Ovary (tissue), 9 donors: Measurements from ENCODE around the gene PRR35. TPM values are rescaled to one million over a fixed set of nuclear protein-coding genes. Genes with fewer than 3 reads are reported as not detected.

ENCODE experiments used
- DNase-seq, 5 donors: peaks; one replicate each; pipeline ENCODE4 v3.0.0-alpha.2; 2019 to 2020
- H3K27ac ChIP-seq, 2 donors: fragments of 200-600 bp; one replicate each; pipeline versions ENCODE4 v1.5.1 to v1.8.0; 2019 to 2022
- H3K27me3 ChIP-seq: fragments of 200-600 bp; one replicate; pipeline ENCODE4 v1.8.0; 2022
- H3K36me3 ChIP-seq: fragments of 200-600 bp; sonication (generic); one replicate; pipeline ENCODE4 v1.5.1; 2019
- H3K4me1 ChIP-seq: one replicate; pipeline ENCODE4 v1.8.1; 2013; ENCODE audit warnings: mild to moderate bottlenecking, moderate library complexity; ENCODE audit not compliant: insufficient read depth
- H3K4me3 ChIP-seq: fragments of 200-600 bp; sonication (generic); one replicate; pipeline ENCODE4 v1.5.1; 2017
- H3K9me3 ChIP-seq, 2 donors: fragments of 200-600 bp in 1 of 2; sonication (generic) in 1 of 2; one replicate each; pipeline versions ENCODE4 v1.5.1 to v1.8.1; 2013 to 2019; ENCODE audit warnings: mild to moderate bottlenecking in 1 of 2, moderate library complexity in 1 of 2
- EP300 ChIP-seq: sonication (generic); formaldehyde crosslinking; IDR thresholded peaks from one replicate; pipeline ENCODE4 v1.6.1; 2017; ENCODE audit warnings: antibody characterized with exemption
- POLR2A ChIP-seq: fragments of 450-650 bp; IDR thresholded peaks from one replicate; pipeline ENCODE4 v1.6.1; 2017; ENCODE audit warnings: antibody characterized with exemption, mild to moderate bottlenecking, moderate library complexity
- WGBS, 3 donors: extraction: QIAGEN DNeasy Blood & Tissue Kit in 1 of 3; methylation state at CpG; one replicate each; pipeline versions ENCODE4 v1.1.5 to v1.1.7; 2013 to 2017; 5-methylcytosine and 5-hydroxymethylcytosine counted together
- intact Hi-C, 4 donors: fragments of 100-400 bp; cut with DNase I; formaldehyde crosslinking; loops; one replicate each; pipeline versions ENCODE4 v1.11.0 to v1.15.1; 2022 to 2023
- polyA plus RNA-seq, 2 donors: library from polyadenylated mRNA; stranded (reverse); fragments of 200-250 nt in 1 of 2; fragments of 350-450 nt in 1 of 2; fragmentation: Illumina TruSeq in 1 of 2; extraction: RNeasy Lipid Tissue Mini Kit (QIAGEN cat#74804) in 1 of 2; gene quantifications; one replicate each; pipeline ENCODE4 v1.2.3, GENCODE V29; 2013 to 2014
- total RNA-seq, 7 donors: library from RNA; depleted of rRNA in 2 of 7; stranded (reverse); fragments of >200 nt in 2 of 7; fragmentation: NEBNext Ultra II Directional in 3 of 7; extraction: Animal tissue kit (Norgen Biotek cat#: 25700) in 3 of 7; gene quantifications; one replicate each; pipeline versions ENCODE4 v1.1.0 to v1.2.4, GENCODE V29; 2016 to 2023
- TF ChIP-seq, protein P1 (sequence below), 3 donors: fragments of 450-650 bp in 2 of 3; fragments of 200-600 bp in 1 of 3; IDR thresholded peaks; one replicate each; pipeline versions ENCODE4 v1.5.1 to v1.8.0; 2016 to 2022; ENCODE audit warnings: antibody characterized with exemption in 3 of 3, mild to moderate bottlenecking in 1 of 3
- donor health status: DM: no; HTN: no; CAD: no; lungs with moderate emphysema.
- donor health status: DM: no; HTN: no; CAD: no.
- donor health status: Bipolar disorder and iron deficiency.
- donor health status: DM: yes; HTN: yes; CAD: no.
- donor health status: DM: no; HTN: no; CAD: no.
- donor health status: DM: yes; HTN: yes; CAD: no.

The PRR35 gene
- total and polyA plus RNA-seq, 9 donors: not detected

GRCh38 chr16:585351-585750, 25.2 kb downstream of the PRR35 start:
- Histone ChIP-seq H3K4me3 (no peak overlapping the region), H3K27me3 (no peaks in the 10 kb centered on the region), H3K4me1 (peaks cover 6% of the 10 kb centered on the region), H3K36me3 (no peaks in the 10 kb centered on the region), H3K9me3 (no peaks in the 10 kb centered on the region), H3K27ac (no peak overlapping the region)
- 6 to 17% (median 15%) methylated on average over 9 to 10 of the region's 10 CpGs for WGBS, 3 donors
- TF ChIP-seq, protein P1, sequence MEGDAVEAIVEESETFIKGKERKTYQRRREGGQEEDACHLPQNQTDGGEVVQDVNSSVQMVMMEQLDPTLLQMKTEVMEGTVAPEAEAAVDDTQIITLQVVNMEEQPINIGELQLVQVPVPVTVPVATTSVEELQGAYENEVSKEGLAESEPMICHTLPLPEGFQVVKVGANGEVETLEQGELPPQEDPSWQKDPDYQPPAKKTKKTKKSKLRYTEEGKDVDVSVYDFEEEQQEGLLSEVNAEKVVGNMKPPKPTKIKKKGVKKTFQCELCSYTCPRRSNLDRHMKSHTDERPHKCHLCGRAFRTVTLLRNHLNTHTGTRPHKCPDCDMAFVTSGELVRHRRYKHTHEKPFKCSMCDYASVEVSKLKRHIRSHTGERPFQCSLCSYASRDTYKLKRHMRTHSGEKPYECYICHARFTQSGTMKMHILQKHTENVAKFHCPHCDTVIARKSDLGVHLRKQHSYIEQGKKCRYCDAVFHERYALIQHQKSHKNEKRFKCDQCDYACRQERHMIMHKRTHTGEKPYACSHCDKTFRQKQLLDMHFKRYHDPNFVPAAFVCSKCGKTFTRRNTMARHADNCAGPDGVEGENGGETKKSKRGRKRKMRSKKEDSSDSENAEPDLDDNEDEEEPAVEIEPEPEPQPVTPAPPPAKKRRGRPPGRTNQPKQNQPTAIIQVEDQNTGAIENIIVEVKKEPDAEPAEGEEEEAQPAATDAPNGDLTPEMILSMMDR (IDR thresholded peaks at IDR 0.05): no peak
- no peak for TF ChIP-seq EP300
- no peak for TF ChIP-seq POLR2A
- intact Hi-C loops: loop anchor here in 1 of 4 donors (5.0 kb wide), 1 partner anchor 72 kb away; no protein-coding TSS in a partner anchor
- peak in 4 of 5 donors; percentile 30 to 48 (median 38) for DNase-seq

DNA sequence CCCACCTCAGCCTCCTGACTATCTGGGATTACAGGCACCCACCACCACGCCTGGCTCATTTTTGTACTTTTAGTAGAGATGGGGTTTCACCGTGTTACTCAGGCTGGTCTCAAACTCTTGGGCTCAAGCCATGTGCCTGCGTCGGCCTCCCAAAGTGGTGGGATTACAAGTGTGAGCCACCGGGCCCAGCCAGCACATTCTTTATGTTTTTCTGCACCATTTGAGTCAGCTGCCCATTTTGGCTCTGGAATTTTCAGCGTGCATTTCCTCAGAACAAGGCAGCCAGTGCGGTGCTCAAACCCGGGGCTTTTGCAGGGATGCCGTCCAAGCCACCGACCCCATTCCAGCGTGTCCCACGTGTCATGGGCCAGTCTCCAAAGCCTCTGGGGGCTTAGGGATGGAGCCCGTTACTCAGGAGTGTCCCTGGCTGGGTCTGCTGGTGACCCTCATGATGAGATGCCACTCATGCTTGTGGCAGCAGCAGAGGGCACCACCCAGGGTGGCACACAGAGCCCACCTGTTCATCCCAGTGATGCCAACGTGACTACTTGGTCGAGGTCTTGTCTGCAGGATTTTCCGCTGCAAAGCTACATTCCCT, 26.0 kb downstream of the PRR35 start:
- H3K27ac ChIP-seq: no peak overlapping the region
- no peaks in the 10 kb centered on the region for H3K9me3 ChIP-seq
- intact Hi-C loops: loop anchor here in 1 of 4 donors (5.0 kb wide), 1 partner anchor 71 kb away; no protein-coding TSS in a partner anchor
- no peaks in the 10 kb centered on the region for H3K27me3 ChIP-seq
- H3K36me3 ChIP-seq: no peaks in the 10 kb centered on the region
- no peak overlapping the region for H3K4me3 ChIP-seq
- peaks cover 12% of the 10 kb centered on the region for H3K4me1 ChIP-seq
- TF ChIP-seq POLR2A (no peak), EP300 (no peak)
- TF ChIP-seq, protein P1 (IDR thresholded peaks at IDR 0.05): no peak
- 18 to 26% (median 23%) methylated on average over 16 of the region's 16 CpGs for WGBS, 3 donors
- DNase-seq: peak in 2 of 5 donors; percentile 31 to 42

DNA sequence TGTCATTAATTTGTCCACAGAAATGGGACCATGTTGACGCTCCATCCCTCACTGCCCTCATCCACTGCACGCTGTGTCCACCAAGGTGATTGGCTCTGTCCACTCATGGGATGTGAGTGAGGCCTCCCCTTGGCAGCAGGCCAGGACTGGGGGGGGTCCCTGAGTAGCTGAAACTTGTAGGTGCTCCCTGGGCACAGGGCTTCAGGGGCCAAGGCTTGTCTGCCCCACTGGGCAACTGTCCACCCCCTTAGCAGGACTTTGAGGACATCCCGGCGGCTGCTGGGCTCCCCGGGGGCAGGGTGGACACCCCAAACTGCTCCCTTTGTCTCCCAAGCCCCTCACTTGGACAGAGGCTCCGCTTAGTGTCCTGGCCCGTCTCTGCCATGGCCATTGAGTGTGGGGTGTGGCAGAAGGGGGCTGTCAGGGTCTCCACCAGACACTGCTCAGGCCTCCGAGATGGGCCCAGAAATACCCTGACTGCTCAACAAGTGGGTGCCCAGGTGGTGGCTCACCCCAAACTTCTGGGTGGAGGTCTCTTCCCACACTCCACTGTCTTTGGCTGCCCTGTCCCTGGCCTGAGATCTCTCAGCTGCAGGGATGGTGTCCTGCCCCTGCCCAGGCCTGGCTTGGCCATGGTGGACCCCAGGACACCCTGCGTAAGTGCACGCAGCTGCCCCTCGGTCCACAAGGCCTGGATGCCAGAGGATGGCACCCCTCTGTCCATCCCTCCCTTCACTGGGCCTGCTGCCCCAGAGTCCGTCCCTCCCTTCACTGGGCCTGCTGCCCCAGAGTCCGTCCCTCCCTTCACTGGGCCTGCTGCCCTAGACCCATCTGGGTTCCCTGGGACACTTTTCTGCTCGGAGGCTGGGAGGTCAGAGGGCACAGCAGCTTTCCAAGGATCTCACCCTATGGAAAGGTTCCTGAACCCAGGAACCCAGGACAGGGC, 26.7 kb downstream of the PRR35 start:
- TF ChIP-seq POLR2A (no peak), EP300 (no peak)
- TF ChIP-seq, protein P1 (IDR thresholded peaks at IDR 0.05): no peak
- Histone ChIP-seq H3K36me3 (no peaks in the 10 kb centered on the region), H3K9me3 (no peaks in the 10 kb centered on the region), H3K27me3 (no peaks in the 10 kb centered on the region), H3K4me3 (no peak overlapping the region), H3K27ac (no peak overlapping the region), H3K4me1 (peaks cover 13% of the 10 kb centered on the region)
- 41 to 54% (median 52%) methylated on average over 14 of the region's 14 CpGs for WGBS, 3 donors
- peak in 3 of 5 donors; percentile 59 to 69 (median 65) for DNase-seq
- intact Hi-C loops: loop anchor here in 1 of 4 donors (5.0 kb wide), 1 partner anchor 70 kb away; no protein-coding TSS in a partner anchor

DNA sequence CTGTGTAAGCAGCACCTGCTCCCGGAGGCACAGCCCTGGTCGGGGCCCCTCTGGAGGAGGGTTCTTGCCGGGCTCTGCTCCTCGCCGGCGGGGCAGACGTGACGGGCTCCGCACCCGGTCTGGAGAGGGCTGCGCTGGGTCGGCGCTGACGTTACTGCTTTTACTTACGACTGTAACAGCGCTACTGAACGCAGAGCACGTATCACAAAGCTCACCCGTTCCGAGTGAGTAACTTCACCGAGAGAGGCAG, 28.4 kb downstream of the PRR35 start:
- 0 to 2% (median 1%) methylated on average over 21 of the region's 21 CpGs for WGBS, 3 donors
- peak overlapping the region; percentile 89 to 97 for H3K27ac ChIP-seq
- no peaks in the 10 kb centered on the region for H3K27me3 ChIP-seq
- no peaks in the 10 kb centered on the region for H3K9me3 ChIP-seq
- H3K4me3 ChIP-seq: peak overlapping the region; percentile 92
- intact Hi-C loops: loop anchor here in 1 of 4 donors (5.0 kb wide), 1 partner anchor 69 kb away; no protein-coding TSS in a partner anchor
- peak in 3 of 5 donors; percentile 44 to 69 (median 47) for DNase-seq
- H3K4me1 ChIP-seq: peaks cover 13% of the 10 kb centered on the region
- no peak for TF ChIP-seq EP300
- TF ChIP-seq, protein P1 (IDR thresholded peaks at IDR 0.05): no peak
- TF ChIP-seq POLR2A: no peak
- H3K36me3 ChIP-seq: no peaks in the 10 kb centered on the region
